CD14-positive monocyte (primary cell): ENCODE results near the gene MECP2. TPM values are rescaled to one million over a fixed set of nuclear protein-coding genes. Genes with fewer than 3 reads are reported as not detected.
A peak's percentile ranks its signal among the peaks of the same experiment; 100 is the strongest.

Experiments
- DNase-seq, 3 donors: peaks; one replicate each; pipeline ENCODE4 v3.0.0-alpha.2; 2011 to 2022
- H2AFZ ChIP-seq: 2 replicates; pipeline ENCODE4 v1.6.0; 2012; ENCODE audit warnings: mild to moderate bottlenecking, low read depth, low read length, inconsistent platforms; ENCODE audit not compliant: insufficient read depth, poor library complexity, severe bottlenecking
- H3K27ac ChIP-seq, 2 donors: 1 replicate in 1 of 2; 2 replicates in 1 of 2; pipeline ENCODE4 v1.5.1; 2012 to 2013; ENCODE audit warnings: low read length in 2 of 2, control low read depth in 1 of 2, inconsistent platforms in 1 of 2, low read depth in 1 of 2, mild to moderate bottlenecking in 1 of 2
- H3K27me3 ChIP-seq, 2 donors: one replicate each; pipeline versions ENCODE4 v1.6.0 to v1.6.1; 2011 to 2013; ENCODE audit warnings: low read length in 2 of 2; ENCODE audit not compliant: control insufficient read depth in 2 of 2, insufficient read depth in 2 of 2
- H3K36me3 ChIP-seq, 2 donors: replicated peaks in 1 of 2; 1 replicate in 1 of 2; 2 replicates in 1 of 2; pipeline versions ENCODE4 v1.5.1 to v1.6.1; 2012 to 2013; ENCODE audit warnings: low read length in 2 of 2, control low read depth in 1 of 2, inconsistent platforms in 1 of 2, mild to moderate bottlenecking in 1 of 2; ENCODE audit not compliant: insufficient read depth in 2 of 2, control insufficient read depth in 1 of 2
- H3K4me1 ChIP-seq, 2 donors: 1 replicate in 1 of 2; 2 replicates in 1 of 2; pipeline versions ENCODE4 v1.5.1 to v1.6.1; 2012 to 2013; ENCODE audit warnings: low read length in 2 of 2, control low read depth in 1 of 2, inconsistent platforms in 1 of 2, mild to moderate bottlenecking in 1 of 2, moderate library complexity in 1 of 2; ENCODE audit not compliant: insufficient read depth in 2 of 2, control insufficient read depth in 1 of 2
- H3K4me2 ChIP-seq: replicated peaks from 2 replicates; pipeline ENCODE3; 2012; ENCODE audit warnings: low read length, moderate library complexity, mild to moderate bottlenecking; ENCODE audit not compliant: poor library complexity, severe bottlenecking; ENCODE audit errors: extremely low read depth
- H3K4me3 ChIP-seq, 3 experiments: fragments of 200-600 bp in 1 of 3; sonication (generic) in 1 of 3; replicated peaks in 1 of 3; 1 replicate in 2 of 3; 2 replicates in 1 of 3; pipeline ENCODE4 v1.5.1; 2011 to 2013; ENCODE audit warnings: low read length in 3 of 3, mild to moderate bottlenecking in 3 of 3, control low read depth in 2 of 3, low read depth in 2 of 3, inconsistent platforms in 1 of 3, moderate library complexity in 1 of 3
- H3K79me2 ChIP-seq: 2 replicates; pipeline ENCODE4 v1.6.0; 2012; ENCODE audit warnings: mild to moderate bottlenecking, control low read depth, inconsistent platforms, low read length, moderate library complexity; ENCODE audit not compliant: insufficient read depth
- H3K9ac ChIP-seq: 2 replicates; pipeline ENCODE4 v1.6.0; 2017; ENCODE audit warnings: low read length, mild to moderate bottlenecking; ENCODE audit not compliant: insufficient read depth, poor library complexity, severe bottlenecking
- H3K9me3 ChIP-seq, 2 donors: replicated peaks in 1 of 2; 1 replicate in 1 of 2; 2 replicates in 1 of 2; pipeline versions ENCODE4 v1.5.1 to v1.6.1; 2012 to 2013; ENCODE audit warnings: low read length in 2 of 2, control low read depth in 1 of 2; ENCODE audit not compliant: control insufficient read depth in 1 of 2, insufficient read depth in 1 of 2
- H4K20me1 ChIP-seq: 2 replicates; pipeline ENCODE4 v1.6.0; 2012; ENCODE audit warnings: mild to moderate bottlenecking, low read length, control low read depth, moderate library complexity; ENCODE audit not compliant: insufficient read depth
- H3K27ac Mint-ChIP-seq, 7 donors: one replicate each; pipeline ENCODE4 v1.8.0; 2020; ENCODE audit warnings: mild to moderate bottlenecking in 7 of 7, mixed read lengths in 7 of 7, moderate library complexity in 6 of 7, inconsistent platforms in 2 of 7
- H3K27me3 Mint-ChIP-seq, 3 donors: one replicate each; pipeline ENCODE4 v1.8.0; 2021 to 2022; ENCODE audit warnings: low read depth in 3 of 3, mild to moderate bottlenecking in 3 of 3, mixed read lengths in 3 of 3, moderate library complexity in 3 of 3, inconsistent platforms in 1 of 3
- H3K36me3 Mint-ChIP-seq, 2 donors: one replicate each; pipeline ENCODE4 v1.8.0; 2020; ENCODE audit warnings: mixed read lengths in 2 of 2, inconsistent platforms in 1 of 2, mild to moderate bottlenecking in 1 of 2
- H3K4me1 Mint-ChIP-seq: one replicate; pipeline ENCODE4 v1.8.0; 2020; ENCODE audit warnings: mild to moderate bottlenecking, mixed read lengths
- H3K4me3 Mint-ChIP-seq, 2 donors: one replicate each; pipeline ENCODE4 v1.8.0; 2020; ENCODE audit warnings: mild to moderate bottlenecking in 2 of 2, mixed read lengths in 2 of 2, moderate library complexity in 1 of 2
- H3K9me3 Mint-ChIP-seq, 7 donors: one replicate each; pipeline ENCODE4 v1.8.0; 2020 to 2022; ENCODE audit warnings: mixed read lengths in 7 of 7, mild to moderate bottlenecking in 6 of 7, moderate library complexity in 6 of 7, inconsistent platforms in 2 of 7
- WGBS: methylation state at CpG from one replicate; pipeline ENCODE4 v1.1.5; 2013; ENCODE audit warnings: missing lambda C conversion rate; ENCODE audit not compliant: insufficient coverage; 5-methylcytosine and 5-hydroxymethylcytosine counted together
- intact Hi-C, 2 donors: fragments of 100-400 bp; cut with micrococcal nuclease; formaldehyde crosslinking; loops; one replicate each; pipeline versions ENCODE4 v1.15.0 to v1.15.1; 2023
- polyA plus RNA-seq, 3 donors: library from polyadenylated mRNA; depleted of rRNA in 1 of 3; unstranded in 2 of 3; stranded (reverse) in 1 of 3; fragments of 300-500 nt in 2 of 3; fragments of >200 nt in 1 of 3; fragmentation: Illumina TruSeq in 2 of 3; gene quantifications; 1 replicate in 2 of 3; 2 replicates in 1 of 3; pipeline ENCODE4 v1.2.3, GENCODE V29; 2012 to 2021
- TF ChIP-seq, protein P1 (sequence below): fragments of 200-600 bp; IDR thresholded peaks from one replicate; pipeline ENCODE4 v1.8.0; 2022; ENCODE audit warnings: antibody characterized with exemption, mild to moderate bottlenecking

MECP2 gene
- polyA plus RNA-seq, 3 donors, result 5.2 to 21.2 (median 9.6) TPM

DNA sequence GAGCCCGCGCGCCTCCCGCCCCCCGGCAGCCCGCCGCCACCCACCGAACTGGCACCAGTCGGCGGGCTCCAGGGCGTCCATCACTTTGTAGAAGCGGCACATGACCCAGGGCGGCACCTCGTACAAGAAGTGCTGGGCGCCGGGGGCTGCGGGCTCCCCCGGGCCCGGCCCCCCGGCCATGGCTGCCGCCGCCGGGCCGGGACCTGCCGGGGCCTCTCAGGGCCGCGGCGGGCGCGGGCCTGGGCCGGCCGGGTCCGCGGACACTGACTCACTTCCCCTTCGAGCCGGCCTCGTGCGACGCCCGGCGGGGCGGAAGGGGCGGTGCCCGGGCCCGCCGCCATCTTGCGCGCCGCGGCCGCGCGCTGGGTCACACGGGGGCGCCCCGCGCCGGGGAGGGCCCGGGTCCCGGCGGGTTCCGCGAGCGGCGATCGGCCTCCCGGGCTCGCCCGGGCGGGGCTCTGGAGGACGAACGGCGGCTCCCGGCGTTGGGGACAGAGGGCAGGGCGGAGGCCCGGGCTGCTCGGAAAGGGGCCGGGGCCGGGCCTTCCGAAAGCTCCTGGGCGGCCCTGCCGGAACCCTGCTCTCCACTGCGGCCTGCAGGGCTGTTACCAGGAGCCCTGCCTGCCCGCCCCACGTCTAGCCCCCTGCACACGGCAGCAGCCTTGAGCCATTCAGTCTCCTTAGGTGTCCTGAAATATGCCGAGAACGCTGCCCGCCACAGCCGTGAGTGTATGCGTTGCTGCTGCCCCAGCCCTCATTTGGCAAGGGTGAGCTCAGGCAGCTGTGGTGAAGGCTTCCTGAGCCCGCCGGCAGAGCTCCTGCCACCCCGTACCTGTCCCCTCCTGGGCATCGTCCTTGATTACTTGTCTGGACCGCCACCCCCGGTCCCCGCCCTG is 77.6 kb downstream of the MECP2 start, which contains the start of gene IRAK1:
Gene IRAK1, minus strand, starts transcription at position 270 of the 896 bp plus-strand sequence. Its CDS starts 90 bp downstream, at position 180.
- TF ChIP-seq, protein P1, sequence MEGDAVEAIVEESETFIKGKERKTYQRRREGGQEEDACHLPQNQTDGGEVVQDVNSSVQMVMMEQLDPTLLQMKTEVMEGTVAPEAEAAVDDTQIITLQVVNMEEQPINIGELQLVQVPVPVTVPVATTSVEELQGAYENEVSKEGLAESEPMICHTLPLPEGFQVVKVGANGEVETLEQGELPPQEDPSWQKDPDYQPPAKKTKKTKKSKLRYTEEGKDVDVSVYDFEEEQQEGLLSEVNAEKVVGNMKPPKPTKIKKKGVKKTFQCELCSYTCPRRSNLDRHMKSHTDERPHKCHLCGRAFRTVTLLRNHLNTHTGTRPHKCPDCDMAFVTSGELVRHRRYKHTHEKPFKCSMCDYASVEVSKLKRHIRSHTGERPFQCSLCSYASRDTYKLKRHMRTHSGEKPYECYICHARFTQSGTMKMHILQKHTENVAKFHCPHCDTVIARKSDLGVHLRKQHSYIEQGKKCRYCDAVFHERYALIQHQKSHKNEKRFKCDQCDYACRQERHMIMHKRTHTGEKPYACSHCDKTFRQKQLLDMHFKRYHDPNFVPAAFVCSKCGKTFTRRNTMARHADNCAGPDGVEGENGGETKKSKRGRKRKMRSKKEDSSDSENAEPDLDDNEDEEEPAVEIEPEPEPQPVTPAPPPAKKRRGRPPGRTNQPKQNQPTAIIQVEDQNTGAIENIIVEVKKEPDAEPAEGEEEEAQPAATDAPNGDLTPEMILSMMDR, result no peak
- Mint-ChIP-seq H3K36me3 (peaks cover 20 to 31% of the 10 kb centered on the region in 2 donors), H3K27ac (peak within 1 kb of the TSS; percentile 95 to 99 (median 98)), H3K9me3 (peaks cover 0 to 7% (median 0%) of the 10 kb centered on the region in 7 donors), H3K4me3 (peak within 1 kb of the TSS; percentile 92 to 94), H3K27me3 (peaks cover 0 to 48% (median 0%) of the 10 kb centered on the region in 3 donors), H3K4me1 (peaks cover 32% of the 10 kb centered on the region)
- Histone ChIP-seq H3K27ac (peak within 1 kb of the TSS; percentile 97 to 99), H2AFZ (no peak within 1 kb of the TSS), H3K4me1 (peaks cover 28 to 33% of the 10 kb centered on the region in 2 donors), H3K4me2 (peak within 1 kb of the TSS; percentile 83), H3K36me3 (peaks cover 32% of the 10 kb centered on the region in 2 donors), H3K4me3 (peak within 1 kb of the TSS; percentile 61 to 79 (median 69)), H3K9ac (peak within 1 kb of the TSS; percentile 96), H3K9me3 (peaks cover 0 to 5% of the 10 kb centered on the region in 2 donors), H3K27me3 (peaks cover 0 to 2% of the 10 kb centered on the region in 2 donors), H4K20me1 (peaks cover 47% of the 10 kb centered on the region), H3K79me2 (peaks cover 47% of the 10 kb centered on the region)
- intact Hi-C loops, result loop anchor here in 1 of 2 donors (1.0 to 10.0 kb wide), 2 partner anchors 20 to 75 kb away; partner anchors contain the start of gene MECP2
- WGBS, result 0% methylated on average over 71 of the region's 99 CpGs
- peak; percentile 63 to 78 (median 63) for DNase-seq

DNA sequence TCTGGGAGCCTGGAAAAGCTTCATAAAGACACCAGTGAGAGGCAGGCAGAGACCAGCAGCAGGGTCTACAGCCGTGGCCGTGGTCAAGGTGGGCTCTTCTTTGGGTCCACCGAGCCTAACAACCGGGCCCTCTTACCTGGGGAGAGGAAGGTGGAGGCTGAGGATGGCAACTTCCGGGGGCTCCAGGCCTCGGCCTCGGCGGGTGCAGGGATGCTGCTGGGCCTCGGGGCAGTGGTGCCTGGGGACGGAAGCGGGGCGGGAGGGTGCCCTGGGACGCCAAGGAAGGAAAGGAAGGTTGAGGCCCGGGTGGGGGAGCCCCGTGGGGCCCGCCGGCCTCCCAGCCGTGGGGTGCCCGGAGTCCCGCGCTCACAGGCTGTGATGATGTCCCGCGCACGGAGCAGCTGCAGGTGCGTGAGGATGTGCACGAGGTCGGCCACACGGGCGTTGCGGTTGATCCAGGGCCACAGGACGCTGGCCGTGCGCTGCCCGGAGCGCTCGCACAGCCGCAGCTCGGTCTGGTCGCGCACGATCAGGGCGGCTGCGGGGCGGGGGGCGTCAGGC is 78.4 kb downstream of the MECP2 start:
- H3K4me2 ChIP-seq, result peak overlapping the region; percentile 83
- peaks cover 47% of the 10 kb centered on the region for H3K79me2 ChIP-seq
- under 1% methylated on average over 41 of the region's 45 CpGs for WGBS
- H3K27me3 ChIP-seq, result peaks cover 0 to 2% of the 10 kb centered on the region in 2 donors
- H2AFZ ChIP-seq, result no peak overlapping the region
- Mint-ChIP-seq H3K9me3 (peaks cover 0 to 7% (median 0%) of the 10 kb centered on the region in 7 donors), H3K27me3 (peaks cover 0 to 47% (median 0%) of the 10 kb centered on the region in 3 donors), H3K4me1 (peaks cover 32% of the 10 kb centered on the region), H3K4me3 (peak overlapping the region; percentile 86 to 94), H3K36me3 (peaks cover 21 to 39% of the 10 kb centered on the region in 2 donors), H3K27ac (peak overlapping the region; percentile 90 to 97 (median 92))
- H3K4me1 ChIP-seq, result peaks cover 28 to 33% of the 10 kb centered on the region in 2 donors
- peak overlapping the region; percentile 69 to 93 for H3K27ac ChIP-seq
- H3K9ac ChIP-seq, result peak overlapping the region; percentile 96
- intact Hi-C loops, result loop anchor here in 1 of 2 donors (10.0 kb wide), 1 partner anchor 76 kb away; the partner anchor contains the start of gene MECP2
- DNase-seq, result no peak
- H3K9me3 ChIP-seq, result peaks cover 0 to 5% of the 10 kb centered on the region in 2 donors
- TF ChIP-seq, protein P1, result no peak
- H3K4me3 ChIP-seq, result peak overlapping the region; percentile 61 to 79 (median 69)
- peaks cover 54% of the 10 kb centered on the region for H4K20me1 ChIP-seq
- peaks cover 33 to 36% of the 10 kb centered on the region in 2 donors for H3K36me3 ChIP-seq
